Lower leg skin (tissue), 4 donors: Measurements from ENCODE around the gene HSPA12B. TPM values are rescaled to one million over a fixed set of nuclear protein-coding genes. Genes with fewer than 3 reads are reported as not detected.
A peak's percentile ranks its signal among the peaks of the same experiment; 100 is the strongest.

ENCODE experiments used
- DNase-seq, 2 donors: peaks; one replicate each; pipeline ENCODE4 v3.0.0-alpha.2; 2019; ENCODE audit warnings: low spot score in 2 of 2
- H3K4me3 ChIP-seq: fragments of 200-600 bp; sonication (generic); 2 replicates; pipeline ENCODE4 v1.5.1; 2017; ENCODE audit warnings: mild to moderate bottlenecking, low read depth; ENCODE audit not compliant: poor library complexity, severe bottlenecking
- CTCF ChIP-seq, 3 donors: fragments of 450-650 bp; IDR thresholded peaks; one replicate each; pipeline ENCODE4 v1.5.1; 2016; ENCODE audit warnings: antibody characterized with exemption in 3 of 3, mild to moderate bottlenecking in 3 of 3, moderate library complexity in 2 of 3
- POLR2A ChIP-seq, 2 donors: fragments of 450-650 bp; IDR thresholded peaks; one replicate each; pipeline ENCODE4 v1.6.1; 2016 to 2017; ENCODE audit warnings: antibody characterized with exemption in 2 of 2, mild to moderate bottlenecking in 1 of 2, moderate library complexity in 1 of 2
- WGBS, 2 donors: methylation state at CpG; one replicate each; pipeline ENCODE4 v1.1.5; 2018; 5-methylcytosine and 5-hydroxymethylcytosine counted together
- intact Hi-C: fragments of 100-400 bp; cut with DNase I; formaldehyde crosslinking; loops from one replicate; pipeline ENCODE4 v1.15.0; 2023; ENCODE audit warnings: low total_unique reads
- total RNA-seq, 4 donors: library from RNA; depleted of rRNA; stranded (reverse); fragments of >200 nt; gene quantifications; one replicate each; pipeline ENCODE4 v1.1.0, GENCODE V29; 2016

Gene HSPA12B
- total RNA-seq, 4 donors from 2014 or later = 4.0 to 6.0 (median 5.7) TPM

DNA sequence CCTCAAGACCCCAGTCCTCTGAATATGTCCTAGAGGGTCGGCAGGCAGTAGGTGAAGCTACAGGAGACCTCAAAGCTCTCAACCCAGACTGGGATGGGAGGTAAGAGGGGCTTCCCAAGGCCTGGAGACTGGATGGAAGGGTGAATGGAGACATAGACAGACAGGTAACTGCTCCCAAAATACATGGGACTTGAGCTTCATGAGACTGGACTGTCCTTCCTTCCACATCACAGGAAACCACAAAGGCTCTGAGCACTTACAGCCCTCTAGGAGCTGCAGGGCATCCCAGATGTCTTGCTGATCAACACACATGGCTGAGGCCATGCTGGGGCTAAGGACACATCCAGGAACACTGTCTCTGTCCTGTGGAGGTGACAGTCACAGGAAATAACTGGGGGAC, 11.6 kb downstream of the HSPA12B start:
- no peak overlapping the region for H3K4me3 ChIP-seq
- 88 to 94% methylated on average over 1 of the region's 1 CpG for WGBS, 2 donors
- intact Hi-C loops = no loop called here
- no peak for TF ChIP-seq CTCF (IDR thresholded peaks at IDR 0.05)
- TF ChIP-seq POLR2A (IDR thresholded peaks at IDR 0.05) = no peak
- DNase-seq = no peak

DNA sequence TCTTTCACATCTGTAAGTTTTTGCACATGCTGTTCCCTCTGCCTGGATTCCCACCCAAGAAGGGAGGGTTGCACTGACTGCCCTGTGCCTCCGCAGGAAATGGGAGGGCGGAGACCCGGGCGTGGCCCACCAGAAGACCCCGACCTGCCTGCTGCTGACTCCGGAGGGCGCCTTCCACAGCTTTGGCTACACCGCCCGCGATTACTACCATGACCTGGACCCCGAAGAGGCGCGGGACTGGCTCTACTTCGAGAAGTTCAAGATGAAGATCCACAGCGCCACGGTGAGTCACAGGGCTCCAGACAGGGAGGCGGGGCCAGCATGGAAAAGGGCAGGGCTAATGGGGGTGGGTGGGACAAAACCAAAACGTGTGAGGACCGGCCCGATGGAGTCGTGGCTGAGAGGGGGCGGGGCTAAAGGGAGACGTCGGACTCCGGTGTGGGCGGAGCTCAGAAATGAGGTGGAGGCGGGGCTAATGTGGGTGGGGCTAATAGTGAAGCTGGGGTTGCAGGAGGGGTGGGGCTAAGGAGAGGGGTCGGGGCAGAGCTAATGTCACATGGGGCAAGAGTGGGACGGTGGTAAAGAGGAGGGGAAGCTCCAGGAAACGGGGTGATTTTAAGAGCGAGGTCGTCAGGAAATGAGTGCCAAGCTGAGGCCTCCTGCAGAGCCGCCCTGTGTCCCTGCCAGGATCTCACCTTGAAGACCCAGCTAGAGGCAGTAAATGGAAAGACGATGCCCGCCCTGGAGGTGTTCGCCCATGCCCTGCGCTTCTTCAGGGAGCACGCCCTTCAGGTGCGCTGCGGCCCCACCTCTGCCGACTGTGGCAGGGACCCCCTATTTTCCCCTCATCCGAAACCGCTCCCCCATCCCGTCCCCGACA, 12.6 kb downstream of the HSPA12B start:
- TF ChIP-seq POLR2A (IDR thresholded peaks at IDR 0.05) (no peak), CTCF (IDR thresholded peaks at IDR 0.05) (no peak)
- intact Hi-C loops = no loop called here
- WGBS, 2 donors = 48 to 51% methylated on average over 45 of the region's 45 CpGs
- peak; percentile 47 to 92 for DNase-seq
- H3K4me3 ChIP-seq = no peak overlapping the region

GRCh38 chr20:3745686-3746173, 13.2 kb downstream of the HSPA12B start:
- 87% methylated on average over 11 of the region's 11 CpGs for WGBS, 2 donors
- DNase-seq = no peak
- H3K4me3 ChIP-seq = no peak overlapping the region
- TF ChIP-seq CTCF (IDR thresholded peaks at IDR 0.05) (no peak), POLR2A (IDR thresholded peaks at IDR 0.05) (no peak)
- intact Hi-C loops = no loop called here

DNA sequence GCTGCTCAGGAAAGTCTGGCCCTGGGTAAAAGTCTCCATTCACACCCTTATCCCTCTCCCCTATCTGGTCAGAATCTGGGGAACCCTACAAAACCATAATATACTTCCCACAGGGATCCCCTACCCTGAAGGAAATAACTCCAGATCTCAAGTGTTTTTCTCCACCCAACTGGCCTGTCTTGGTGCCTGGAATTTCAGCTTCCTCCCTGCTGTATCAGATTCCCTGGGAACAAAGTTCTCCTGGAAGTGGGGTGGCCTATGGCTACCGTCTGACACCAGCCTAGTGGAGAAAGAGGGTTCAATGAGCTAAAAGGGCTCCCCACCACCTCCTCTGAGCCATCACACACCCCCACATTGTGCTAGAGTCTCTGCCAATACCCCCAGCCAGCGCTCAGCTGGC, 15.0 kb downstream of the HSPA12B start:
- no peak for DNase-seq
- no peak overlapping the region for H3K4me3 ChIP-seq
- no peak for TF ChIP-seq POLR2A (IDR thresholded peaks at IDR 0.05)
- TF ChIP-seq CTCF (IDR thresholded peaks at IDR 0.05) = no peak
- WGBS, 2 donors = 89 to 92% methylated on average over 2 of the region's 2 CpGs
- intact Hi-C loops = no loop called here

DNA sequence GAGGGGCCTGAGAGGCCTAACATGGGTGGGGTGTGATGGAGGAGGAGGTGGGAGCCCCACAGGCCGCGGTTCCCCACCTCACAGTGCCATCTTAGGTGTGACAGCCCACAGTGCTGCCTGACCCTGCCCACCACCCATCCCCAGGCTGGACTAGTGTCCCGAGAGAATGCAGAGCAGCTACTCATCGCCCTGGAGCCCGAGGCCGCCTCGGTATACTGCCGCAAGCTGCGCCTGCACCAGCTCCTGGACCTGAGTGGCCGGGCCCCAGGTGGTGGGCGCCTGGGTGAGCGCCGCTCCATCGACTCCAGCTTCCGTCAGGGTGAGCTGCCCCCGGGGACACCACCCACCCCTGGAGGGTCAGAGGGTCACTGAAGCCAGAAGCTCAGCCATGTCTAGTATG, 15.6 kb downstream of the HSPA12B start:
- no peak for DNase-seq
- no peak overlapping the region for H3K4me3 ChIP-seq
- intact Hi-C loops = no loop called here
- no peak for TF ChIP-seq POLR2A (IDR thresholded peaks at IDR 0.05)
- TF ChIP-seq CTCF (IDR thresholded peaks at IDR 0.05) = no peak
- WGBS, 2 donors = 84 to 89% methylated on average over 13 to 16 of the region's 16 CpGs
